Thoracic aorta (tissue), 2 donors: Measurements from ENCODE around the gene FBXL4. TPM values are rescaled to one million over a fixed set of nuclear protein-coding genes. Genes with fewer than 3 reads are reported as not detected.

Source experiments
- ATAC-seq: fragments of 150-250 bp; one replicate; pipeline ENCODE4 v1.8.0; 2017; ENCODE audit warnings: low read depth; ENCODE audit not compliant: insufficient number of reproducible peaks, low FRiP score
- DNase-seq: peaks from one replicate; pipeline ENCODE4 v3.0.0-alpha.2; 2020; ENCODE audit warnings: low spot score
- H3K27ac ChIP-seq, 2 donors: fragments of 200-600 bp; sonication (generic); 1 replicate in 1 of 2; 2 replicates in 1 of 2; pipeline ENCODE4 v1.5.1; 2016; ENCODE audit warnings: mild to moderate bottlenecking in 2 of 2, moderate library complexity in 2 of 2
- H3K27me3 ChIP-seq: fragments of 200-600 bp; sonication (generic); replicated peaks from 2 replicates; pipeline ENCODE4 v1.6.0; 2016; ENCODE audit warnings: mild to moderate bottlenecking; ENCODE audit not compliant: insufficient read depth
- H3K36me3 ChIP-seq: fragments of 200-600 bp; sonication (generic); one replicate; pipeline ENCODE4 v1.5.1; 2016
- H3K4me1 ChIP-seq, 2 donors: fragments of 200-600 bp; sonication (generic); 1 replicate in 1 of 2; 2 replicates in 1 of 2; pipeline versions ENCODE4 v1.5.1 to v1.6.0; 2016; ENCODE audit warnings: low read depth in 2 of 2, mild to moderate bottlenecking in 1 of 2; ENCODE audit not compliant: control insufficient read depth in 1 of 2
- H3K4me3 ChIP-seq: fragments of 200-600 bp; sonication (generic); 2 replicates; pipeline ENCODE4 v1.5.1; 2016; ENCODE audit warnings: mild to moderate bottlenecking
- H3K9me3 ChIP-seq: fragments of 200-600 bp; sonication (generic); 2 replicates; pipeline ENCODE4 v1.5.1; 2016
- CTCF ChIP-seq: fragments of 200-600 bp; sonication (generic); IDR thresholded peaks from one replicate; pipeline ENCODE4 v1.5.1; 2019; ENCODE audit warnings: antibody characterized with exemption
- total RNA-seq, 2 donors: library from RNA; depleted of rRNA; stranded (reverse); fragments of >200 nt; gene quantifications; one replicate each; pipeline versions ENCODE4 v1.1.0 to v1.2.3, GENCODE V29; 2016

Gene FBXL4
- total RNA-seq, 2 donors from 2014 or later, result 18.3 to 31.7 TPM

- Histone ChIP-seq H3K27ac (no peak overlapping the region), H3K36me3 (no peaks in the 10 kb centered on the region), H3K9me3 (no peaks in the 10 kb centered on the region), H3K4me1 (peaks cover 6 to 27% of the 10 kb centered on the region in 2 donors), H3K4me3 (no peak overlapping the region), H3K27me3 (no peaks in the 10 kb centered on the region)
- ATAC-seq (no peak), DNase-seq (no peak)
- no peak for TF ChIP-seq CTCF
Observed at GRCh38 chr6:98984121-98984520, 36.4 kb upstream of the FBXL4 start.

- Histone ChIP-seq H3K9me3 (no peaks in the 10 kb centered on the region), H3K27me3 (no peaks in the 10 kb centered on the region), H3K4me1 (peaks cover 6 to 49% of the 10 kb centered on the region in 2 donors), H3K27ac (no peak overlapping the region), H3K4me3 (no peak overlapping the region), H3K36me3 (no peaks in the 10 kb centered on the region)
- TF ChIP-seq CTCF, result no peak
- DNase-seq (no peak), ATAC-seq (no peak)
Observed at GRCh38 chr6:98981473-98981872, 33.7 kb upstream of the FBXL4 start.

- Histone ChIP-seq H3K4me3 (no peak overlapping the region), H3K36me3 (no peaks in the 10 kb centered on the region), H3K27me3 (no peaks in the 10 kb centered on the region), H3K4me1 (peaks cover 6 to 50% of the 10 kb centered on the region in 2 donors), H3K27ac (peak overlapping the region in 1 of 2 donors; percentile 1), H3K9me3 (no peaks in the 10 kb centered on the region)
- TF ChIP-seq CTCF, result no peak
- no peak for ATAC-seq
- no peak for DNase-seq
Observed at GRCh38 chr6:98980819-98981218, 33.1 kb upstream of the FBXL4 start.

- no peak overlapping the region for H3K27ac ChIP-seq
- no peak for TF ChIP-seq CTCF
- no peaks in the 10 kb centered on the region for H3K36me3 ChIP-seq
- no peak for DNase-seq
- no peak for ATAC-seq
- H3K4me1 ChIP-seq, result peaks cover 6 to 65% of the 10 kb centered on the region in 2 donors
- no peaks in the 10 kb centered on the region for H3K27me3 ChIP-seq
- H3K9me3 ChIP-seq, result no peaks in the 10 kb centered on the region
- no peak overlapping the region for H3K4me3 ChIP-seq
Observed at GRCh38 chr6:98977671-98978292, 30.0 kb upstream of the FBXL4 start.

GRCh38 chr6:98976674-98977385 is 29.1 kb upstream of the FBXL4 start:
- ATAC-seq, result no peak
- no peaks in the 10 kb centered on the region for H3K9me3 ChIP-seq
- no peak overlapping the region for H3K4me3 ChIP-seq
- no peak for DNase-seq
- peak overlapping the region in 1 of 2 donors; percentile 11 for H3K27ac ChIP-seq
- H3K36me3 ChIP-seq, result no peaks in the 10 kb centered on the region
- H3K27me3 ChIP-seq, result no peaks in the 10 kb centered on the region
- no peak for TF ChIP-seq CTCF
- peaks cover 6 to 71% of the 10 kb centered on the region in 2 donors for H3K4me1 ChIP-seq
